HepG2 (cell line): ENCODE measurements around the gene TMBIM4. TPM values are rescaled to one million over a fixed set of nuclear protein-coding genes. Genes with fewer than 3 reads are reported as not detected.
A peak's percentile ranks its signal among the peaks of the same experiment; 100 is the strongest.

Source experiments
- CCDC6 ChIP-seq: sonication (generic); formaldehyde crosslinking; IDR thresholded peaks from 2 replicates; pipeline ENCODE4 v1.8.1; 2022; ENCODE audit warnings: mild to moderate bottlenecking, missing genetic modification reagents, moderate library complexity
- ELK4 ChIP-seq: sonication (generic); formaldehyde crosslinking; IDR thresholded peaks from 2 replicates; pipeline ENCODE4 v1.9.0; 2021; ENCODE audit warnings: missing genetic modification reagents, borderline replicate concordance
- HNF1B ChIP-seq: sonication (generic); formaldehyde crosslinking; IDR thresholded peaks from 2 replicates; pipeline ENCODE4 v1.5.1; 2020; ENCODE audit warnings: mild to moderate bottlenecking, moderate library complexity, missing genetic modification reagents
- ISX ChIP-seq: sonication (generic); formaldehyde crosslinking; conservative IDR thresholded peaks from 2 replicates; pipeline ENCODE4 v1.5.0; 2020; ENCODE audit warnings: missing genetic modification reagents
- NR2F1 ChIP-seq, 2 experiments: fragments of 450-650 bp in 1 of 2; formaldehyde crosslinking in 1 of 2; IDR thresholded peaks; 2 replicates each; pipeline versions ENCODE4 v1.5.0 to v1.6.1; 2016 to 2020; ENCODE audit warnings: mild to moderate bottlenecking in 1 of 2, missing compliant biosample characterization in 1 of 2, missing genetic modification reagents in 1 of 2, moderate library complexity in 1 of 2
- PAX8 ChIP-seq: sonication (generic); formaldehyde crosslinking; IDR thresholded peaks from 2 replicates; pipeline ENCODE4 v1.8.0; 2022; ENCODE audit warnings: mild to moderate bottlenecking, missing genetic modification reagents, borderline replicate concordance
- ZFP36L1 ChIP-seq: sonication (generic); formaldehyde crosslinking; IDR thresholded peaks from 2 replicates; pipeline ENCODE4 v1.8.0; 2022; ENCODE audit warnings: mild to moderate bottlenecking, missing genetic modification reagents, moderate library complexity
- ZNF256 ChIP-seq: sonication (generic); formaldehyde crosslinking; conservative IDR thresholded peaks from 2 replicates; pipeline ENCODE4 v1.4.0; 2020; ENCODE audit warnings: missing genetic modification reagents
- ZNF652 ChIP-seq: IDR thresholded peaks from 2 replicates; pipeline ENCODE4 v1.6.1; 2016; ENCODE audit warnings: low read depth, borderline replicate concordance
- ZNF761 ChIP-seq: sonication (generic); formaldehyde crosslinking; conservative IDR thresholded peaks from 2 replicates; pipeline ENCODE4 v1.4.0; 2020; ENCODE audit warnings: mild to moderate bottlenecking, missing genetic modification reagents
- ZNF841 ChIP-seq: sonication (generic); formaldehyde crosslinking; IDR thresholded peaks from 2 replicates; pipeline ENCODE4 v1.8.1; 2023; ENCODE audit warnings: missing genetic modification reagents, borderline replicate concordance
- polyA plus RNA-seq, 8 experiments: library from polyadenylated mRNA; depleted of rRNA in 3 of 8; stranded (reverse) in 7 of 8; unstranded in 1 of 8; fragments of >200 nt; fragmentation: Illumina TruSeq in 4 of 8; extraction: Trizol in 4 of 8; gene quantifications; 2 replicates each; pipeline versions ENCODE4 v1.2.1 to v1.2.3, GENCODE V29; 2011 to 2016; ENCODE audit warnings: low read depth in 4 of 8, missing spikeins in 1 of 8, mixed read lengths in 1 of 8; ENCODE audit not compliant: insufficient read depth in 1 of 8
- total RNA-seq, 5 experiments: library from RNA; depleted of rRNA; stranded (reverse); fragments of >200 nt; fragmentation: Illumina TruSeq; extraction: Trizol; gene quantifications; 2 replicates each; pipeline ENCODE4 v1.2.3, GENCODE V29; 2016; ENCODE audit warnings: low read depth in 1 of 5
- TF ChIP-seq, protein P1 (sequence below): sonication (generic); formaldehyde crosslinking; IDR thresholded peaks from 2 replicates; pipeline ENCODE4 v1.4.0; 2020; ENCODE audit warnings: mild to moderate bottlenecking, low read depth, missing genetic modification reagents
- TF ChIP-seq, protein P2 (sequence below): sonication (generic); formaldehyde crosslinking; IDR thresholded peaks from 2 replicates; pipeline ENCODE4 v1.8.0; 2022; ENCODE audit warnings: missing genetic modification reagents, low read depth, mild to moderate bottlenecking, borderline replicate concordance
- TF ChIP-seq, protein P3 (sequence below): sonication (generic); formaldehyde crosslinking; IDR thresholded peaks from 2 replicates; pipeline ENCODE4 v1.5.0; 2020; ENCODE audit warnings: mild to moderate bottlenecking, missing genetic modification reagents, borderline replicate concordance

The TMBIM4 gene
- total and polyA plus RNA-seq, 2 of the 13 experiments (the other 11 are each of a cell fraction or from before 2014, with no cell fraction given), result 60.5 to 67.7 TPM

DNA sequence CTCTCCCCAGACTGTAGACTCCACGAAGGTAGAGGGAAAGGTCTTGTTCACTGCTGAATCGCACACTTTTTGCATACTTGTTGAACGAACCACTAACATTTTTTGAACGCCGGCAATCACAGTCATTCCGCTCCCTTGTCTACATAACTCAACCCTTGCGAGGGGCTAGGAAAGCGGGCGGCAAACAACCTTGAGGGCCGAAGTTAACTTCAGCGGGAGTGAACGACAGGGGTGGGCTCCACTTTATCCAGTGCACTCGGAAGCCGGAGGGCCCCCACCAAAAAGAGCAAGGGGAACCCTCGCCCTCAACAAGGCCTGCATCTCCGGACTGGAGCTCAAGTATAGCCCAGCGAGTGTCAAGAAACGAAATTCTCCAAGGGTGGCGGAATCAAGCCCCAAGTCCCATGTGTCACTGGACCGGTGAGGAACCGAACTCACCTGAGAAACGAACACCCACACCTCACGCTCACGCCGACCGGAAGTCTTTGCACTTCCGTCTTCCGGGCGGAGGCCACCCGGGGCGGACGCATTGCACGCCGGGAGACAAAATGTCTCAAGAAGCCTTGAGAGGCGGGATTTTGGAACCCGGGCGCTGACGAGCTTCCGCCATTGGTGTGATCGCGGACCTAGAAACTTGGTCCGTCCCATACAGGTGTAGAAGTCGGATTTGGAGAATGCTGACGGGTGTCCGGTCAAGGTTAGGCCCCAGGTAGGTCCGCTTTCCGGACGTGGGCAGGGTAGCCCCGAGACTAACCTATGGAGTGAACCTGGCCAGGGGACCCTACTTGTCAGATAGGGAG lies 39.3 kb downstream of the TMBIM4 start, which contains the start of gene LLPH (continued):
- TF ChIP-seq, protein P1, sequence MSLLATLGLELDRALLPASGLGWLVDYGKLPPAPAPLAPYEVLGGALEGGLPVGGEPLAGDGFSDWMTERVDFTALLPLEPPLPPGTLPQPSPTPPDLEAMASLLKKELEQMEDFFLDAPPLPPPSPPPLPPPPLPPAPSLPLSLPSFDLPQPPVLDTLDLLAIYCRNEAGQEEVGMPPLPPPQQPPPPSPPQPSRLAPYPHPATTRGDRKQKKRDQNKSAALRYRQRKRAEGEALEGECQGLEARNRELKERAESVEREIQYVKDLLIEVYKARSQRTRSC (CRISPR knock-in tag), result no peak
- TF ChIP-seq, protein P2, sequence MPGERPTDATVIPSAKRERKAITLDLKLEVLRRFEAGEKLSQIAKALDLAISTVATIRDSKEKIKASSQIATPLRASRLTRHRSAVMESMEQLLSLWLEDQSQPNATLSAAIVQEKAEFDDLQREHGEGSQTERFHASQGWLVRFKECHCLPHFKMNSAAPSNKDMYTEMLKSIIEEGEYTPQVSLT (CRISPR knock-in tag), result no peak
- TF ChIP-seq HNF1B (CRISPR knock-in tag) (peak; percentile 61; the same call in 1 of the 2 replicates), ISX (CRISPR knock-in tag) (0 out of 2 replicates have a peak, but pooled peaks have one; percentile 63), NR2F1 (CRISPR knock-in tag; IDR thresholded peaks at IDR 0.05) (no peak), ZFP36L1 (CRISPR knock-in tag) (no peak), CCDC6 (CRISPR knock-in tag) (no peak), ZNF761 (CRISPR knock-in tag) (peak; percentile 69; the same call in 1 of the 2 replicates), ELK4 (CRISPR knock-in tag) (no peak), ZNF841 (CRISPR knock-in tag) (no peak), ZNF652 (CRISPR knock-in tag) (no peak), PAX8 (CRISPR knock-in tag) (0 out of 2 replicates have a peak, but pooled peaks have one; percentile 48), ZNF256 (CRISPR knock-in tag) (no peak)
- TF ChIP-seq, protein P3, sequence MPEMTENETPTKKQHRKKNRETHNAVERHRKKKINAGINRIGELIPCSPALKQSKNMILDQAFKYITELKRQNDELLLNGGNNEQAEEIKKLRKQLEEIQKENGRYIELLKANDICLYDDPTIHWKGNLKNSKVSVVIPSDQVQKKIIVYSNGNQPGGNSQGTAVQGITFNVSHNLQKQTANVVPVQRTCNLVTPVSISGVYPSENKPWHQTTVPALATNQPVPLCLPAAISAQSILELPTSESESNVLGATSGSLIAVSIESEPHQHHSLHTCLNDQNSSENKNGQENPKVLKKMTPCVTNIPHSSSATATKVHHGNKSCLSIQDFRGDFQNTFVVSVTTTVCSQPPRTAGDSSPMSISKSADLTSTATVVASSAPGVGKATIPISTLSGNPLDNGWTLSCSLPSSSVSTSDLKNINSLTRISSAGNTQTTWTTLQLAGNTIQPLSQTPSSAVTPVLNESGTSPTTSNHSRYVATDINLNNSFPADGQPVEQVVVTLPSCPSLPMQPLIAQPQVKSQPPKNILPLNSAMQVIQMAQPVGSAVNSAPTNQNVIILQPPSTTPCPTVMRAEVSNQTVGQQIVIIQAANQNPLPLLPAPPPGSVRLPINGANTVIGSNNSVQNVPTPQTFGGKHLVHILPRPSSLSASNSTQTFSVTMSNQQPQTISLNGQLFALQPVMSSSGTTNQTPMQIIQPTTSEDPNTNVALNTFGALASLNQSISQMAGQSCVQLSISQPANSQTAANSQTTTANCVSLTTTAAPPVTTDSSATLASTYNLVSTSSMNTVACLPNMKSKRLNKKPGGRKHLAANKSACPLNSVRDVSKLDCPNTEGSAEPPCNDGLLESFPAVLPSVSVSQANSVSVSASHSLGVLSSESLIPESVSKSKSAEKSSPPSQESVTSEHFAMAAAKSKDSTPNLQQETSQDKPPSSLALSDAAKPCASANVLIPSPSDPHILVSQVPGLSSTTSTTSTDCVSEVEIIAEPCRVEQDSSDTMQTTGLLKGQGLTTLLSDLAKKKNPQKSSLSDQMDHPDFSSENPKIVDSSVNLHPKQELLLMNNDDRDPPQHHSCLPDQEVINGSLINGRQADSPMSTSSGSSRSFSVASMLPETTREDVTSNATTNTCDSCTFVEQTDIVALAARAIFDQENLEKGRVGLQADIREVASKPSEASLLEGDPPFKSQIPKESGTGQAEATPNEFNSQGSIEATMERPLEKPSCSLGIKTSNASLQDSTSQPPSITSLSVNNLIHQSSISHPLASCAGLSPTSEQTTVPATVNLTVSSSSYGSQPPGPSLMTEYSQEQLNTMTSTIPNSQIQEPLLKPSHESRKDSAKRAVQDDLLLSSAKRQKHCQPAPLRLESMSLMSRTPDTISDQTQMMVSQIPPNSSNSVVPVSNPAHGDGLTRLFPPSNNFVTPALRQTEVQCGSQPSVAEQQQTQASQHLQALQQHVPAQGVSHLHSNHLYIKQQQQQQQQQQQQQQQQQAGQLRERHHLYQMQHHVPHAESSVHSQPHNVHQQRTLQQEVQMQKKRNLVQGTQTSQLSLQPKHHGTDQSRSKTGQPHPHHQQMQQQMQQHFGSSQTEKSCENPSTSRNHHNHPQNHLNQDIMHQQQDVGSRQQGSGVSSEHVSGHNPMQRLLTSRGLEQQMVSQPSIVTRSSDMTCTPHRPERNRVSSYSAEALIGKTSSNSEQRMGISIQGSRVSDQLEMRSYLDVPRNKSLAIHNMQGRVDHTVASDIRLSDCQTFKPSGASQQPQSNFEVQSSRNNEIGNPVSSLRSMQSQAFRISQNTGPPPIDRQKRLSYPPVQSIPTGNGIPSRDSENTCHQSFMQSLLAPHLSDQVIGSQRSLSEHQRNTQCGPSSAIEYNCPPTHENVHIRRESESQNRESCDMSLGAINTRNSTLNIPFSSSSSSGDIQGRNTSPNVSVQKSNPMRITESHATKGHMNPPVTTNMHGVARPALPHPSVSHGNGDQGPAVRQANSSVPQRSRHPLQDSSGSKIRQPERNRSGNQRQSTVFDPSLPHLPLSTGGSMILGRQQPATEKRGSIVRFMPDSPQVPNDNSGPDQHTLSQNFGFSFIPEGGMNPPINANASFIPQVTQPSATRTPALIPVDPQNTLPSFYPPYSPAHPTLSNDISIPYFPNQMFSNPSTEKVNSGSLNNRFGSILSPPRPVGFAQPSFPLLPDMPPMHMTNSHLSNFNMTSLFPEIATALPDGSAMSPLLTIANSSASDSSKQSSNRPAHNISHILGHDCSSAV (CRISPR knock-in tag), result no peak
